Adrenal gland (tissue), 5 donors: ENCODE measurements around the gene LRCH1.

ENCODE experiments used
- CTCF ChIP-seq, 6 experiments: fragments of 450-650 bp in 4 of 6; fragments of 200-600 bp in 2 of 6; sonication (generic) in 1 of 6; IDR thresholded peaks; 1 replicate in 5 of 6; 2 replicates in 1 of 6; pipeline versions ENCODE4 v1.5.1 to v1.8.0; 2016 to 2021; ENCODE audit warnings: antibody characterized with exemption in 6 of 6, mild to moderate bottlenecking in 2 of 6, moderate library complexity in 1 of 6
- POLR2A ChIP-seq, 2 donors: fragments of 450-650 bp; IDR thresholded peaks; one replicate each; pipeline ENCODE4 v1.6.1; 2017; ENCODE audit warnings: antibody characterized with exemption in 2 of 2, mild to moderate bottlenecking in 2 of 2, moderate library complexity in 1 of 2
- donor health status: DM: no; HTN: no; CAD: no.

- no peak for TF ChIP-seq CTCF (IDR thresholded peaks at IDR 0.05)
- TF ChIP-seq POLR2A (IDR thresholded peaks at IDR 0.05), result no peak
These were observed 185.1 kb downstream of the LRCH1 start for GRCh38 chr13:46738055-46738454.
